MCF 10A (cell line): ENCODE measurements around the gene ATAD1. TPM values are rescaled to one million over a fixed set of nuclear protein-coding genes. Genes with fewer than 3 reads are reported as not detected.

Experiments used
- BruUV-seq: library from RNA; stranded (reverse); fragments of 400-500 nt; replicated peaks from 2 replicates; lab custom pipeline; 2021; lab: Mats Ljungman, UMichigan
- CTCF ChIA-PET: fragments of 300-600 bp; sonication (Branson Sonifier 250); formaldehyde crosslinking; extraction: SDS; loops from one replicate; lab custom pipeline; 2021; ENCODE audit warnings: antibody characterized with exemption, inconsistent platforms; lab: Yijun Ruan, JAX
- POLR2A ChIA-PET: fragments of 300-600, 350-650 bp; sonication (Branson Sonifier 250); formaldehyde crosslinking; extraction: SDS; loops from one replicate; lab custom pipeline; 2020; ENCODE audit warnings: antibody characterized with exemption, inconsistent platforms; lab: Yijun Ruan, JAX
- DNase-seq: peaks from one replicate; pipeline ENCODE4 v3.0.0-alpha.2; 2018; ENCODE audit not compliant: unreplicated experiment
- H3K27ac Mint-ChIP-seq: one replicate; pipeline ENCODE4 v1.8.0; 2022; ENCODE audit warnings: mild to moderate bottlenecking, low read depth, mixed read lengths; ENCODE audit not compliant: unreplicated experiment
- H3K27me3 Mint-ChIP-seq: one replicate; pipeline ENCODE4 v1.8.0; 2022; ENCODE audit warnings: mixed read lengths; ENCODE audit not compliant: insufficient read depth, unreplicated experiment
- H3K36me3 Mint-ChIP-seq: one replicate; pipeline ENCODE4 v1.8.0; 2022; ENCODE audit warnings: mild to moderate bottlenecking, moderate library complexity, mixed read lengths; ENCODE audit not compliant: insufficient read depth, unreplicated experiment
- H3K4me1 Mint-ChIP-seq: one replicate; pipeline ENCODE4 v1.8.0; 2022; ENCODE audit warnings: mixed read lengths; ENCODE audit not compliant: insufficient read depth, unreplicated experiment
- H3K4me3 Mint-ChIP-seq: one replicate; pipeline ENCODE4 v1.8.0; 2022; ENCODE audit warnings: mild to moderate bottlenecking, moderate library complexity, mixed read lengths; ENCODE audit not compliant: unreplicated experiment
- H3K9me3 Mint-ChIP-seq: one replicate; pipeline ENCODE4 v1.8.0; 2022; ENCODE audit warnings: mixed read lengths; ENCODE audit not compliant: unreplicated experiment
- CTCF ChIP-seq: fragments of 200-600 bp; IDR thresholded peaks from one replicate; pipeline ENCODE4 v1.8.0; 2022; ENCODE audit warnings: antibody characterized with exemption, mild to moderate bottlenecking; ENCODE audit not compliant: unreplicated experiment
- intact Hi-C: fragments of 100-400 bp; cut with micrococcal nuclease; formaldehyde crosslinking; loops from 2 replicates; pipeline ENCODE4 v1.14.1; 2022
- total RNA-seq: library from RNA; stranded (reverse); gene quantifications from 2 replicates; pipeline ENCODE4 v1.2.3, GENCODE V29; 2022

Gene ATAD1
- total RNA-seq, 1 experiment from 2014 or later = 75.2 TPM

- no peaks in the 10 kb centered on the region for H3K27me3 Mint-ChIP-seq
- H3K27ac Mint-ChIP-seq = no peak overlapping the region
- no peaks in the 10 kb centered on the region for H3K36me3 Mint-ChIP-seq
- DNase-seq = no peak
- H3K4me3 Mint-ChIP-seq = no peak overlapping the region
- H3K4me1 Mint-ChIP-seq = peaks cover 15% of the 10 kb centered on the region
- CTCF ChIA-PET = interaction anchor here (0.6 to 1.7 kb wide), 4 partner anchors 10 to 194 kb away, joined by 3 to 10 read pairs (median 4); no protein-coding TSS in a partner anchor
- no peak for TF ChIP-seq CTCF
- H3K9me3 Mint-ChIP-seq = no peaks in the 10 kb centered on the region
- intact Hi-C loops = no loop called here
- BruUV-seq = no TSS peak
- POLR2A ChIA-PET = interaction anchor here (0.9 to 1.5 kb wide), 3 partner anchors 38 to 198 kb away, joined by 3 to 8 read pairs (median 4); partner anchors contain the start of gene MINPP1
These were observed 115.6 kb downstream of the ATAD1 start for GRCh38 chr10:87702260-87702972.

Other genes starting within 250 kb of the ATAD1 start
- gene PAPSS2, start 158.3 kb downstream of the ATAD1 start, total RNA-seq = 1.0 and 1.4 TPM in 2 replicates
- gene KLLN, start 45.3 kb upstream of the ATAD1 start, total RNA-seq = 0.56 and 0.68 TPM in 2 replicates
- gene PTEN, start 45.4 kb upstream of the ATAD1 start, total RNA-seq = 55.5 and 64.1 TPM in 2 replicates